Measurements from ENCODE around the gene CLSTN1.

Gene CLSTN1

DNA sequence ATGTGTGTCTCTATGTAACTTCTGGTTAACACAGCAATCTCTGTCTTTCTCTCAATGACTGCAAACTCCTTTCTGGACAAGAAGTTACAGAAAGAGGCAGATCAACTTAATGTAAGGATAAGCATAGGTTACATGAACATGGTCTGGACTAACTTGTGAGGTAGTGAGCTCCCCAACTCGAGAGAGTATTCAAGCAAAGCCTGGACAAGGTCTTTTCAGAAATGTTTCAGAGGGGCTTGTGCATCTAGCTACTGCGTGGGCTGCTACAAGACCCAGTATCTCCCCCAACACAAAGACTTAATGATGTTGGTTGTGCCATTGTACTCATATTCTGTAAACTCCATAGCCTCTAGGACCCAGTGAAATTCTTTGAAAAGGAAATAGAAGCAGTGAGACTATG is 23.5 kb upstream of the CLSTN1 start:
- Histone ChIP-seq H2BK5ac (ENCODE audit: low read length) (no peak overlapping the region), H4K8ac (ENCODE audit: low read depth, low read length) (no peak overlapping the region), H3K4me3 (ENCODE audit: low read length in 2 of 2) (no peak overlapping the region), H3K27ac (replicated peaks; ENCODE audit: low read length) (no peak overlapping the region), H3K4me2 (ENCODE audit: insufficient read depth, low read length, poor library complexity, severe bottlenecking) (no peak overlapping the region), H3K27me3 (ENCODE audit: control insufficient read depth in 3 of 3, insufficient read depth in 3 of 3, low read depth in 1 of 3, low read length in 3 of 3) (no peaks in the 10 kb centered on the region), H3K18ac (ENCODE audit: low read length) (no peak overlapping the region), H3K9ac (ENCODE audit: low read depth, low read length, poor library complexity) (no peak overlapping the region), H3K4ac (ENCODE audit: low read length) (no peak overlapping the region), H3K4me1 (ENCODE audit: control insufficient read depth in 2 of 2, insufficient read depth in 1 of 2, low read depth in 1 of 2, low read length in 2 of 2) (peaks cover 0 to 18% of the 10 kb centered on the region in 2 donors), H3K79me1 (ENCODE audit: low read depth, low read length) (no peaks in the 10 kb centered on the region), H2BK120ac (ENCODE audit: low read depth, low read length) (no peak overlapping the region), H2BK15ac (ENCODE audit: low read length) (no peak overlapping the region), H3K36me3 (replicated peaks in 1 of 2; ENCODE audit: control insufficient read depth in 2 of 2, insufficient read depth in 2 of 2, low read length in 2 of 2) (peaks cover 0 to 3% of the 10 kb centered on the region in 2 donors), H3K23ac (ENCODE audit: low read depth, low read length, poor library complexity) (no peak overlapping the region), H2AK5ac (ENCODE audit: low read depth, low read length) (no peak overlapping the region), H2BK12ac (ENCODE audit: low read length) (no peak overlapping the region), H2AFZ (ENCODE audit: low read length) (no peak overlapping the region), H3K14ac (ENCODE audit: low read length) (no peak overlapping the region), H4K91ac (ENCODE audit: low read depth, low read length, poor library complexity) (no peak overlapping the region), H3K9me3 (replicated peaks in 1 of 2; ENCODE audit: control insufficient read depth in 2 of 2, insufficient read depth in 1 of 2, low read depth in 1 of 2, low read length in 2 of 2) (no peaks in the 10 kb centered on the region)
- DNase-seq (ENCODE audit: low spot score): no peak
- WGBS, 2 donors (ENCODE audit: extremely low coverage in 2 of 2, insufficient read length in 2 of 2, insufficient replicate concordance in 1 of 2): no CpG with 5 or more reads among the region's 2 CpGs

DNA sequence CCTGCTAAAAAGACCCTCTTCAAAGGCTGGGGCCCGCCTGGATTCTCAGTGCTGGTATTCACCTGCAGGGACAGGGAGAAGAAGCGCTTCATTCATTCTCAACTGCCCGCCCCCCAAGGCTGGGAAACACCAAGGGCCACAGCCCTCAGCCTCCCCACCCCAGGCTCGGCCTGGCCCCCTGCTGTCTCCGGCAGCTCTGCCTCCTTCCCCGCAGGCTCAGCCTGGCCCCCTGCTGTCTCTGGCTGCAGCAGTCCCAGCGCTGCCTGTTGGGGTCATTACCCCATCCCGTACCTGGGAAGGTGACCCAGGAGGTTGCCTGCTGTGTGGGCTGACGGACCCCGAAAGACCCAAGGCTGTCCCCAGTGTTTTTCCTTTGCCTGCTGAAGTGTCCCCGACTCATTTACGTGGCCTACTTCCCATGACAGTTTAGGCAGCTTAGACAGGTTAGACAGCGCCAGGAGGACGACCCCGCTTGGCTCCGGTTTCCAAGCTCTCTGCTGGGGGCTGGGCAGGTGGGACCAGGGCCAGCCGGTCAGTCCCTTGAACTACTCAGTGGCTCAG is 22.9 kb upstream of the CLSTN1 start:
- Histone ChIP-seq H3K27ac (replicated peaks; ENCODE audit: low read length) (no peak overlapping the region), H2BK12ac (ENCODE audit: low read length) (no peak overlapping the region), H3K14ac (ENCODE audit: low read length) (no peak overlapping the region), H3K36me3 (replicated peaks in 1 of 2; ENCODE audit: control insufficient read depth in 2 of 2, insufficient read depth in 2 of 2, low read length in 2 of 2) (peaks cover 0 to 3% of the 10 kb centered on the region in 2 donors), H3K4me2 (ENCODE audit: insufficient read depth, low read length, poor library complexity, severe bottlenecking) (no peak overlapping the region), H3K23ac (ENCODE audit: low read depth, low read length, poor library complexity) (peak overlapping the region; percentile 86), H2AFZ (ENCODE audit: low read length) (no peak overlapping the region), H2BK15ac (ENCODE audit: low read length) (no peak overlapping the region), H4K8ac (ENCODE audit: low read depth, low read length) (no peak overlapping the region), H2BK120ac (ENCODE audit: low read depth, low read length) (no peak overlapping the region), H4K91ac (ENCODE audit: low read depth, low read length, poor library complexity) (no peak overlapping the region), H3K79me1 (ENCODE audit: low read depth, low read length) (no peaks in the 10 kb centered on the region), H2BK5ac (ENCODE audit: low read length) (no peak overlapping the region), H3K18ac (ENCODE audit: low read length) (peak overlapping the region; percentile 55), H2AK5ac (ENCODE audit: low read depth, low read length) (no peak overlapping the region), H3K4me1 (ENCODE audit: control insufficient read depth in 2 of 2, insufficient read depth in 1 of 2, low read depth in 1 of 2, low read length in 2 of 2) (peaks cover 0 to 18% of the 10 kb centered on the region in 2 donors), H3K4ac (ENCODE audit: low read length) (no peak overlapping the region), H3K27me3 (ENCODE audit: control insufficient read depth in 3 of 3, insufficient read depth in 3 of 3, low read depth in 1 of 3, low read length in 3 of 3) (no peaks in the 10 kb centered on the region), H3K9me3 (replicated peaks in 1 of 2; ENCODE audit: control insufficient read depth in 2 of 2, insufficient read depth in 1 of 2, low read depth in 1 of 2, low read length in 2 of 2) (no peaks in the 10 kb centered on the region), H3K9ac (ENCODE audit: low read depth, low read length, poor library complexity) (peak overlapping the region; percentile 61), H3K4me3 (ENCODE audit: low read length in 2 of 2) (no peak overlapping the region)
- no peak for DNase-seq (ENCODE audit: low spot score)
- no CpG with 5 or more reads among the region's 17 CpGs for WGBS, 2 donors (ENCODE audit: extremely low coverage in 2 of 2, insufficient read length in 2 of 2, insufficient replicate concordance in 1 of 2)

DNA sequence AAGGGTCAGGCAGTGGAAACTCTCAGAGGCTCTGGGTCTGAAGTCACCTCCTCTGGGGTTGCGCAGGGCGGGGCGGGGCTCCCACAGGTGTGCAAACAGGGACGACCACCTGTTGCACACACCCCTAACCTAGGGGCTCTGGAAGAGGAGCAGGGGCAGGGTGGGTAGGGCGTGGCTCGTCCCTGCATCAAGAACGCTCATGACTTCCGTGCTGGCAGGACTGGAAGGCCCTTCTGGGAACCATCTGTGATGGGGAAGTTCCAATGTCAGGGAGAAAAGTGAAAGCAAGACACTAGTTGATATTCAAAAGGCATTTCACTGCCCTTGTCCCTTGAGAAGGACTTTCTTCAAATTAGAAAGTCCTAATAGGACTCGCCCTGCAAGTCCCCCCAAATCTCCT is 22.1 kb upstream of the CLSTN1 start:
- Histone ChIP-seq H2BK12ac (ENCODE audit: low read length) (no peak overlapping the region), H3K9me3 (replicated peaks in 1 of 2; ENCODE audit: control insufficient read depth in 2 of 2, insufficient read depth in 1 of 2, low read depth in 1 of 2, low read length in 2 of 2) (no peaks in the 10 kb centered on the region), H3K27me3 (ENCODE audit: control insufficient read depth in 3 of 3, insufficient read depth in 3 of 3, low read depth in 1 of 3, low read length in 3 of 3) (no peaks in the 10 kb centered on the region), H2AK5ac (ENCODE audit: low read depth, low read length) (no peak overlapping the region), H3K9ac (ENCODE audit: low read depth, low read length, poor library complexity) (no peak overlapping the region), H3K27ac (replicated peaks; ENCODE audit: low read length) (no peak overlapping the region), H3K18ac (ENCODE audit: low read length) (no peak overlapping the region), H3K23ac (ENCODE audit: low read depth, low read length, poor library complexity) (no peak overlapping the region), H4K91ac (ENCODE audit: low read depth, low read length, poor library complexity) (no peak overlapping the region), H2BK15ac (ENCODE audit: low read length) (no peak overlapping the region), H2AFZ (ENCODE audit: low read length) (no peak overlapping the region), H3K4ac (ENCODE audit: low read length) (no peak overlapping the region), H3K14ac (ENCODE audit: low read length) (no peak overlapping the region), H3K4me3 (ENCODE audit: low read length in 2 of 2) (no peak overlapping the region), H2BK5ac (ENCODE audit: low read length) (no peak overlapping the region), H3K36me3 (replicated peaks in 1 of 2; ENCODE audit: control insufficient read depth in 2 of 2, insufficient read depth in 2 of 2, low read length in 2 of 2) (peaks cover 0 to 3% of the 10 kb centered on the region in 2 donors), H4K8ac (ENCODE audit: low read depth, low read length) (no peak overlapping the region), H3K4me1 (ENCODE audit: control insufficient read depth in 2 of 2, insufficient read depth in 1 of 2, low read depth in 1 of 2, low read length in 2 of 2) (peaks cover 0 to 16% of the 10 kb centered on the region in 2 donors), H3K79me1 (ENCODE audit: low read depth, low read length) (no peaks in the 10 kb centered on the region), H3K4me2 (ENCODE audit: insufficient read depth, low read length, poor library complexity, severe bottlenecking) (no peak overlapping the region), H2BK120ac (ENCODE audit: low read depth, low read length) (no peak overlapping the region)
- DNase-seq (ENCODE audit: low spot score): no peak
- no CpG with 5 or more reads among the region's 9 CpGs for WGBS, 2 donors (ENCODE audit: extremely low coverage in 2 of 2, insufficient read length in 2 of 2, insufficient replicate concordance in 1 of 2)

DNA sequence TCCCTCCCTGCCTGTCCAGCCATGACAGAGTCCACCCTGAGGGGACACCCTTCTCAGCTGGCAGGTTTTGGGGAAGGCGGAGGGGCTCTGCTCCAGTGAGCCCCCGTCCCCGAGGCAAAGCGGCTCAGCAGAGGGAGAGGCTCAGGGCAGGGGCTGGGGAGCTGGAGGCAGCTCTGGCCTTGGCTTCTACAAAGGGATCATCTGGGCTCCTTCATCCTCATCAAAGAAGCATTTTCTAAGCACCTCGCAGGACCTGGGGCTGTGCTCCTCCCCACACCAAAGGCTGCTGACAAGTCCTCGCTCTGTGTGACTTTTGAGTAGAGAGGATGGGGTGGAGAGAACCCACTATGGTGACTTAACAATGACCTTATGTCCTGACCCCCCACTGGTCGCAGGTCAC is 21.0 kb upstream of the CLSTN1 start:
- no peak overlapping the region for H4K91ac ChIP-seq (ENCODE audit: low read depth, low read length, poor library complexity)
- H3K9ac ChIP-seq (ENCODE audit: low read depth, low read length, poor library complexity): no peak overlapping the region
- no peak overlapping the region for H2BK12ac ChIP-seq (ENCODE audit: low read length)
- no peak for DNase-seq (ENCODE audit: low spot score)
- no peak overlapping the region for H3K14ac ChIP-seq (ENCODE audit: low read length)
- no peak overlapping the region for H2BK15ac ChIP-seq (ENCODE audit: low read length)
- no peak overlapping the region for H2AFZ ChIP-seq (ENCODE audit: low read length)
- H3K4ac ChIP-seq (ENCODE audit: low read length): no peak overlapping the region
- H3K79me1 ChIP-seq (ENCODE audit: low read depth, low read length): no peaks in the 10 kb centered on the region
- no CpG with 5 or more reads among the region's 7 CpGs for WGBS, 2 donors (ENCODE audit: extremely low coverage in 2 of 2, insufficient read length in 2 of 2, insufficient replicate concordance in 1 of 2)
- H3K4me3 ChIP-seq (ENCODE audit: low read length in 2 of 2): no peak overlapping the region
- no peak overlapping the region for H3K23ac ChIP-seq (ENCODE audit: low read depth, low read length, poor library complexity)
- peaks cover 0 to 3% of the 10 kb centered on the region in 2 donors for H3K36me3 ChIP-seq (replicated peaks in 1 of 2; ENCODE audit: control insufficient read depth in 2 of 2, insufficient read depth in 2 of 2, low read length in 2 of 2)
- H3K4me1 ChIP-seq (ENCODE audit: control insufficient read depth in 2 of 2, insufficient read depth in 1 of 2, low read depth in 1 of 2, low read length in 2 of 2): peaks cover 0 to 12% of the 10 kb centered on the region in 2 donors
- no peak overlapping the region for H2AK5ac ChIP-seq (ENCODE audit: low read depth, low read length)
- H2BK5ac ChIP-seq (ENCODE audit: low read length): no peak overlapping the region
- H3K27ac ChIP-seq (replicated peaks; ENCODE audit: low read length): no peak overlapping the region
- no peak overlapping the region for H3K18ac ChIP-seq (ENCODE audit: low read length)
- H2BK120ac ChIP-seq (ENCODE audit: low read depth, low read length): no peak overlapping the region
- H3K27me3 ChIP-seq (ENCODE audit: control insufficient read depth in 3 of 3, insufficient read depth in 3 of 3, low read depth in 1 of 3, low read length in 3 of 3): no peaks in the 10 kb centered on the region
- no peak overlapping the region for H3K4me2 ChIP-seq (ENCODE audit: insufficient read depth, low read length, poor library complexity, severe bottlenecking)
- H4K8ac ChIP-seq (ENCODE audit: low read depth, low read length): no peak overlapping the region
- H3K9me3 ChIP-seq (replicated peaks in 1 of 2; ENCODE audit: control insufficient read depth in 2 of 2, insufficient read depth in 1 of 2, low read depth in 1 of 2, low read length in 2 of 2): no peaks in the 10 kb centered on the region

Measured in neuronal stem cell (in vitro differentiated cells).